Rectal smooth muscle tissue (tissue), 1 donor: ENCODE data around the gene TIMM50.

Experiments used
- H3K27ac ChIP-seq: one replicate; pipeline ENCODE4 v1.7.0; 2013; ENCODE audit warnings: low read depth, low read length, inconsistent platforms
- H3K27me3 ChIP-seq: one replicate; pipeline ENCODE4 v1.7.0; 2013; ENCODE audit warnings: low read length; ENCODE audit not compliant: control insufficient read depth, insufficient read depth
- H3K36me3 ChIP-seq: one replicate; pipeline ENCODE4 v1.7.0; 2013; ENCODE audit warnings: low read length; ENCODE audit not compliant: control insufficient read depth, insufficient read depth
- H3K4me1 ChIP-seq: one replicate; pipeline ENCODE4 v1.7.0; 2013; ENCODE audit warnings: low read length; ENCODE audit not compliant: control insufficient read depth, insufficient read depth
- H3K4me3 ChIP-seq: one replicate; pipeline ENCODE4 v1.7.0; 2013; ENCODE audit warnings: low read length
- H3K9ac ChIP-seq: one replicate; pipeline ENCODE4 v1.7.0; 2013; ENCODE audit warnings: low read length

Gene TIMM50

GRCh38 chr19:39531834-39532232 is 51.2 kb downstream of the TIMM50 start:
- Histone ChIP-seq H3K4me1 (peaks cover 9% of the 10 kb centered on the region), H3K27me3 (no peaks in the 10 kb centered on the region), H3K4me3 (peak overlapping the region; percentile 90), H3K36me3 (no peaks in the 10 kb centered on the region), H3K27ac (peak overlapping the region; percentile 81), H3K9ac (peak overlapping the region; percentile 87)

- Histone ChIP-seq H3K27ac (peak within 1 kb of the TSS; percentile 81), H3K4me1 (peaks cover 9% of the 10 kb centered on the region), H3K36me3 (no peaks in the 10 kb centered on the region), H3K9ac (peak within 1 kb of the TSS; percentile 87), H3K4me3 (peak within 1 kb of the TSS; percentile 90), H3K27me3 (no peaks in the 10 kb centered on the region)
These were observed 51.8 kb downstream of the TIMM50 start, which contains the start of gene EID2B for GRCh38 chr19:39532233-39533002. TSS of gene EID2B (minus strand) at chr19:39532852. CDS start at chr19:39532802, 50 bp downstream.

- peaks cover 9% of the 10 kb centered on the region for H3K4me1 ChIP-seq
- H3K27ac ChIP-seq, result no peak overlapping the region
- no peaks in the 10 kb centered on the region for H3K27me3 ChIP-seq
- H3K9ac ChIP-seq, result no peak overlapping the region
- H3K36me3 ChIP-seq, result no peaks in the 10 kb centered on the region
- no peak overlapping the region for H3K4me3 ChIP-seq
These were observed 52.4 kb downstream of the TIMM50 start for GRCh38 chr19:39533003-39533512.

GRCh38 chr19:39533791-39534190 is 53.2 kb downstream of the TIMM50 start:
- Histone ChIP-seq H3K4me3 (no peak overlapping the region), H3K27ac (no peak overlapping the region), H3K27me3 (no peaks in the 10 kb centered on the region), H3K4me1 (peaks cover 10% of the 10 kb centered on the region), H3K9ac (no peak overlapping the region), H3K36me3 (no peaks in the 10 kb centered on the region)

GRCh38 chr19:39539165-39539517 is 58.5 kb downstream of the TIMM50 start:
- Histone ChIP-seq H3K9ac (peak overlapping the region; percentile 3), H3K27ac (peak overlapping the region; percentile 93), H3K4me3 (peak overlapping the region; percentile 60), H3K36me3 (no peaks in the 10 kb centered on the region), H3K4me1 (peaks cover 9% of the 10 kb centered on the region), H3K27me3 (no peaks in the 10 kb centered on the region)

GRCh38 chr19:39539518-39540332 is 59.1 kb downstream of the TIMM50 start, which contains the start of gene EID2:
TSS of gene EID2 (minus strand) at chr19:39540161. CDS start at chr19:39540079, 82 bp downstream.
- peak within 1 kb of the TSS; percentile 3 for H3K9ac ChIP-seq
- no peaks in the 10 kb centered on the region for H3K36me3 ChIP-seq
- H3K27me3 ChIP-seq, result no peaks in the 10 kb centered on the region
- peaks cover 9% of the 10 kb centered on the region for H3K4me1 ChIP-seq
- H3K27ac ChIP-seq, result peak within 1 kb of the TSS; percentile 93
- peak within 1 kb of the TSS; percentile 60 for H3K4me3 ChIP-seq

- Histone ChIP-seq H3K4me1 (peaks cover 9% of the 10 kb centered on the region), H3K4me3 (peak overlapping the region; percentile 60), H3K27ac (no peak overlapping the region), H3K36me3 (no peaks in the 10 kb centered on the region), H3K27me3 (no peaks in the 10 kb centered on the region), H3K9ac (no peak overlapping the region)
These were observed 59.7 kb downstream of the TIMM50 start for GRCh38 chr19:39540333-39540673.
